ENCODE results near the gene ASIC3.

ASIC3 gene

GRCh38 chr7:151057989-151058780, 9.9 kb downstream of the ASIC3 start:
- FAIRE-seq = no peak

GRCh38 chr7:151058781-151059366, 10.5 kb downstream of the ASIC3 start:
- no peak for FAIRE-seq

DNA sequence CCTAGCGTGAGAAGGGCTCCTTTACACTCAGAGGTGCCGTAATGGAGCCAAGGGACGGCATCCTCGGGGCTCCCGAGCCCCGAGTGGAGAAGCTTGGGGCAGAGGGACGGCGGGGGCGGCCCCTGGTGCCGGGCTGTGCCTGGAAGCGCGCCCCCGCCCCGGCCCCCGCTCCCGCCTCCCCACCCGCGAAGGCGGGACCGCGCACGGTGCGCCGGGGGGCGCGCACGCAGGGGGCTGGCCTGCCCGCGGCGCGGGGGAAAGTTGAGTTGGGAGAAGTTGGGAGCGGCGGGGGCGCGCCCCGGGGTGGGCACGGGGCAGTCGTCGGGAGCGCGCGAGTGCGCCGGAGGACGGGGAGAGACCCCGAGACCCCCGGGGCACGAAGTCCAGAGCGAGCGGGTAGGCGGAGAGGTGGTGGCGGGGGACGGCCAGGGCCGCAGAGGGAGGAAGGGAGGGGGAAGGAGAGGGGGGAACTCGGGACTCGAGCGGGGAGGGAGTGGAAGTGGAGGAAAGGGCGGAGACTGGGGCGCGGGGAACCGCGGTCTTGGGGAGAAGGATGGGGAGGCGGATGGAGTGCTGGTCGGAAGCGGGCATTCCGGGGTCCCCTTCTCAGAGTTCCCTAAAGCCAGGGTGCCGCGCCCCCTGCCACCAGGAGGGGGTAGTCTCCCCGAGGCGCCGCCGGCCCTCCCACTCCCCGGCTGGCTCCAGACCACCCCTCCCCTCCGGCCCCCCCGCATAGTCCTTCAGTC, 11.2 kb downstream of the ASIC3 start, which contains the start of gene SLC4A2:
SLC4A2 (plus strand) TSS at position 223 of the 746 bp plus-strand sequence. CDS start 2,399 bp downstream, outside the sequence.
- FAIRE-seq = no peak

DNA sequence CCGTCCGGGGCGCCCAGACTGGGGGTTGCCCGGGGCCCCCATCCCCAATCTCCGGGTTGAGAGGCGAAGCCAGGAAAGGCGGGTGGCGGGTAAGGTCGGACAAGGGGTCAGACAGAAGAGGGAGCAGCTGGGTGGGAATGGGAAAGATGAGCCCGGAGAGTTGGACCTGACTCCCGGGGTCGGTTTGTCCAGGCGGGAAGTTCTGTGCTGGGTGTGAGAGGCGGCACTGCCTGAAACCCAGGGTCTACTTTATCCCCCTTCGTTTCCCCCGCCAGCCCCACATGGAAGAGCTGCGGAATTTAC, 11.7 kb downstream of the ASIC3 start:
- no peak for FAIRE-seq

- FAIRE-seq = no peak
Observed at GRCh38 chr7:151060416-151061212, 12.3 kb downstream of the ASIC3 start.

DNA sequence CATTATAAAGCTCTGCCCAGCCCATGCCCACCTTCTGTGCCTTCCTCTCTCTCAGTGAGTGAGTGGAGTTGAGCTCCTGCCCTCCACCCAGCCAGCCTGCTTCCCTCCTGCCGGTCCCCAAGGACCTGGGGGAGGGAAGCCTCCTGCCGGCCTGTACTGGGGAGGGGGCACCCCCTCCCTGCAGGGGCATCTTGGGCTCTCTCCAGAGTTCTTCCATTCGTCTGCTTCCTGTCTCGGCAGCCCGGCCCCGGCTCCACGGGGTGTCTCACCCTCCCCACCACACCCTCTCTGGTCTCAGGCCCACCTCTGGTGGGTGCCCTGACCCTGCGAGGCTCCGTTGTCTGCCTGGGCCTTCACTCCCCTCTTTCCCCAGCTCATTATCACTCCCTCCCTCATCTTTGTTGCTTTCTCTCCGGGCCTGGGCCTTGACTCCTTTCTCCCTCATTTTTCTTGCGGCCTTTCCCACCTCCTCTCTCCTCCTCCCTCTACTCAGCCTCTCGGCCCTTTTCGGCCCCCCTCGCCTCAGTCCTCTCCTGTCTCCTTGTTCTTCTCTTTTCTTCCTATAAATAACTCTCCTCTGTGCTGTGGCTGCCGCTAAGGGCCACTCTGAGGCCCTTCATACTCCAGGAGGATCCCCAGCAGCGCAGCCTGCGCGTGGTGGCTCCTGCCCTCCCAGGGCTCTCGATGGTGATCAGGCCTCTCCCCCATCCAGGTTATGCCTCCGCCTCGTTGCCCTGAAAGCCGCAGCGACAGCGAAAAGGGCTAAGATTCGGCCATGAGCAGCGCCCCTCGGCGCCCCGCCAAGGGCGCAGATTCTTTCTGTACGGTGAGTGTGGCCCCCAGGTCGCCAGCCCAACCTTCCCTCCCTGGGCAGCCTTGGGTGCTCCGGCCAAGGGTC, 13.1 kb downstream of the ASIC3 start:
- FAIRE-seq = no peak

- no peak for FAIRE-seq
Observed at GRCh38 chr7:151062111-151062398, 13.7 kb downstream of the ASIC3 start.

GRCh38 chr7:151062399-151063211, 14.3 kb downstream of the ASIC3 start:
- no peak for FAIRE-seq

DNA sequence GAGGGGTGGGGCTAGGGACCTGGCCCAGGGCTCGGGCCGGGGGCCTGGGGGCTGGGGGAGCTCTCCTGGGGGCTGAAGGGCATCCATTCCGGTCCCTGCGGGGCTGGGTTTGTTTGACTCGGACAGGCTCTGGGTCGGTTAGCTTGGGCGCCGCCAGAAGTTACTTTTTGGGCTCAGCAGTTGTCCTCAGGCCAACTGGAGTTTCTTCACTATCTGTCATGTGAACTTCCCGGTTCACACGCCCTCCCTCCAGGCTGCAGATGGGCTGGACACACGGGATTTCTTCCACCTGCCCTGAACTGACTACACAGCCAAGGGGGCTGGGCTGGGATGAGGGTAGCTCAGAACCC, 14.9 kb downstream of the ASIC3 start:
- no peak for FAIRE-seq

GRCh38 chr7:151064454-151064853, 16.1 kb downstream of the ASIC3 start:
- FAIRE-seq = no peak

GRCh38 chr7:151064993-151065392, 16.7 kb downstream of the ASIC3 start:
- no peak for FAIRE-seq

DNA sequence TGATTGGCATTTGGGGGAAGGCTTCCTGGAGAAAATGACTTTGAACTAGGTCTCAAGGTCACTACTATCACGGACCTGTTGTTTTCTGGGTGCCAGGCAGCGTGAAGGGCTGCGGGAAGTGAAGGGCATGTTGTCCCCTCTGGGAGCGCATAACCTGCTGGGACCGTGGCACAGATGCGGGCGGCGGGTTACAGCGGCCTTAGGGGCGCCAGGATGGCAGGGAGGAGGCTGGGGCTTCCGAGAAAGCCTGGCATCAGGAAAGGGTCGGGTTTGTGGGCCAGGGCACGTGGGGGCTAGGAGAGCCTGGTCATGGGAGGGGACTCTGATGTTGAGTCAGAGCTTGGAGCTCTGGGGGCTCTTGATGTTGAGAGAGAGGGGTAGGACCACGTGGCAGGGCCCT, 17.2 kb downstream of the ASIC3 start:
- no peak for FAIRE-seq

DNA sequence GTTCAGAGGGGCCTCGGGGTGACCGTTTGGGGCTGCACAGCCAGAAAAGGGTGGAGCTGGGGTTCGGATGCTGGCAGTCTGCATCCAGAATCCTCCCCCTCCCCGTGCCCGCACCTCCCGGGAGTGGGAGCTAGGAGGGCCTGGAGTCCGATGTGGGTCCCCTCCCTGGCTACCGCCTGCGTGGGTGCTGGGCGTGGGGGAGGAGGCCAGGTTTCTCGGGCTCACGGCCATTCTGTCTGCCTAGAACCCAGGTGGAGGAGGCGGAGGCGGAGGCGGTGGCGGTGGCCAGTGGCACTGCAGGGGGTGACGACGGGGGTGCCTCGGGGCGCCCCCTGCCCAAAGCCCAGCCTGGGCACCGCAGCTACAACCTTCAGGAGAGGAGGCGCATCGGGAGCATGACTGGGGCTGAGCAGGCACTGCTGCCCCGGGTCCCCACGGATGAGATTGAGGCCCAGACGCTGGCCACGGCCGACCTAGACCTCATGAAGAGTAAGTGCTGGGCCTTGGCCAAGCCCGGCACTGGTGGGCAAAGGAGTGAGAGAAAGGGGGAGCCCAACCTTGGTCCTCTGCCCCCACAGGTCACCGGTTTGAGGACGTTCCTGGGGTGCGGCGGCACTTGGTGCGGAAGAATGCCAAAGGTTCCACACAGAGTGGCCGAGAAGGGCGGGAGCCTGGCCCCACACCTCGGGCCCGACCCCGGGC, 18.1 kb downstream of the ASIC3 start:
- no peak for FAIRE-seq

GRCh38 chr7:151068069-151068773, 19.9 kb downstream of the ASIC3 start:
- FAIRE-seq = no peak

DNA sequence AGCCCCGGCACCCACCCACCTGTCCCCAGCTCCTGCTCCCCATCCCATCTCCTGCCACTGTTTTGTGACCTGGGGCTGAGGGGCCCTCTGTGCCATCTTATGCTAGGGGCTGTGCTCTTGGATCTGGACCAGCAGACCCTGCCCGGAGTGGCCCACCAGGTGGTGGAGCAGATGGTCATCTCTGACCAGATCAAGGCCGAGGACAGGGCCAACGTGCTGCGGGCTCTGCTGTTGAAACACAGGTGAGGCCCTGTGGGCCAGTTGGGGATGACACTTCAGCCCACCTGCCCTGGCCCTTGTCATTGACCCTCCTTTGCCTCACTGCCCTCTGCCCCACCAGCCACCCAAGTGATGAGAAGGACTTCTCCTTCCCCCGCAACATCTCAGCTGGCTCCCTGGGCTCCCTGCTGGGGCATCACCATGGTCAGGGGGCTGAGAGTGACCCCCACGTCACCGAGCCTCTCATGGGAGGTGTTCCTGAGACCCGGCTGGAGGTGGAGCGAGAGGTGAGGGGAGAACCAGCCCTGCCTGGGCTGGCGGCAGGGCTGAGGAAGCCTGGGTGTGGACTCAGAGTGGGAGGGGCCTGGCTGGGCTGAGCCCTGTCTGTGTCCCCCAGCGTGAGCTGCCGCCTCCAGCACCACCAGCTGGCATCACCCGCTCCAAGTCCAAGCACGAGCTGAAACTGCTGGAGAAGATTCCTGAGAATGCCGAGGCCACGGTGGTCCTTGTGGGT, 21.7 kb downstream of the ASIC3 start:
- FAIRE-seq = no peak

GRCh38 chr7:151070574-151070960, 22.2 kb downstream of the ASIC3 start:
- FAIRE-seq = no peak

GRCh38 chr7:151071032-151071866, 22.9 kb downstream of the ASIC3 start:
- no peak for FAIRE-seq

GRCh38 chr7:151073990-151074389, 25.7 kb downstream of the ASIC3 start:
- no peak for FAIRE-seq
